ENCODE data around the gene CDC20.
"Not testable (repeated sequence)": the region's sequence is repeated elsewhere in the genome, so short reads cannot be mapped to it uniquely, and the experiment has no call there.

CDC20 gene

DNA sequence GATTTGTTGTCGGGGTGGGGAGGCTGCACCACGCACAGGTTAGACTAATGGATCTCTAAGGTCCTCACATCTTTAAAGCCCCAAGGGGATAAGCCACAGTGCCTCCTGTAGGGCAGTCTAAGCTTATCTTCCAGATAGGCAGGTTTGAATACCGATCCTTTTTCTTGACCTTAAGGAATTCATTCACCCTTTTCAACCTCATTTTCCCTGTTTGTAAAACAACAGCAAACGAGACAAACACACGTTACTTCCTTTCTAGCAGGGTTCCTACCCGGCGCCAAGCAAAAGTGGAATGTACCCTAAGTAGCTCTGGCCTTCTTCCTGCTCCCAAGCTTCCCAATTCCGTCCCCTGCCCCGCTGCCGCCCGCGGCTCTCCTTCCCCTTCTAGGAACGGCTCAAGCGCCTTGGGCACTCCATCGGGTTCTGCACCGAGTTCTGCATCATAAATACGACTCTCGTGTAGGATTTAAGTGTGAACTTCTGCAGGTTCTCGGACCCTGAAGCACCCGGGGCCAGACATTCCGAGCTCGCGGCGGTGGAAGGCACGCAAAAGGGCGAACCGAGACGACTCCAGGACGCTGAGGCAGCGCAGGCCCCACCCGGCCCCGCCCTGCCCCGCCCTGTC, 548 bp upstream of the CDC20 start:
- DNase-seq: peak; percentile 25

DNA sequence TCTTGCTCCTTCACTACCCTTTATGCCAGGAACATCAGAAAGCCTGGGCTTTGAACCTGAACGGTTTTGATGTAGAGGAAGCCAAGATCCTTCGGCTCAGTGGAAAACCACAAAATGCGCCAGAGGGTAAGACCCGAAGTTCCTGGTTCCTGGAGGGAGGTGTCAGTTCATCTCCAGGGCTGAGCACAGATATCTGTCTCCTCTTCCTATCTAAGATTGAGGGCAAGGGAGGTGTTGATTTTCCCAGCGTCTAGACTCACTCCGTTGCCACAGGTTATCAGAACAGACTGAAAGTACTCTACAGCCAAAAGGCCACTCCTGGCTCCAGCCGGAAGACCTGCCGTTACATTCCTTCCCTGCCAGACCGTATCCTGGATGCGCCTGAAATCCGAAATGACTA, 915 bp downstream of the CDC20 start:
- no peak for DNase-seq

GRCh38 chr1:43360616-43361015, 1.8 kb downstream of the CDC20 start:
- no peak for DNase-seq

DNA sequence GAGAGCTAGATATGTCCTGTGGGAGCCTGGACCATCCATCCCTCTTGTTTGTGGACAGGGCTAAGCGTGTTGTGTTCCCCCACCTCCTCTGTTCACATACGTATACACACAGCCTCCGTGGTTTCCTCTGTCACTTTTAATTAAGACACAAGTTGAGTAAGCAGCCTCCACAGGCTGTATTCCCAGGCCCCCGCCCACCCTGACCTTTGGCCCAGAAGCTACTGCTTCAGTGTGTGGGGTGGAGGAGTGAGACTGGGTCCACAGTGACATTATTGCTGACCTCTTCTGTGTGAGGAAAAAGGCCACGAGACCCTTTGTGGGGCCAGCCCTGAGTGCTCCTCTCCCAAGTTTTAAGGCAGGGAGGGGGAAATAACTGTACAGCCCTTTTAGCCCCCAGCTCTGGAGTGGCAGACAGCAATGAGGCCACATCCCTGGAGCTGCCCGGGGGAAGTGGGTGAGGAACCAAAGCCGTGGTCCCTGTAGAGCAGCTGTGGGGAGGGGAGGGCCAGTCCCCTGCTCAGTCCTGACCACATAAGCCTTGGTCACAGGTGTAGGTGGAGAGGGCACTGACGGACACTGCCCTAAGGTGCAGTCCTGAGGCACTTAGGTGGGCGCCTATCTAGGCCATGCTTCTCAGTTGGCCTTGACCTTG, 4.6 kb downstream of the CDC20 start:
- peak; percentile 39 for DNase-seq

- no peak for DNase-seq
Measured at GRCh38 chr1:43363935-43364525, 5.2 kb downstream of the CDC20 start.

- no peak for DNase-seq
Measured at GRCh38 chr1:43365678-43366077, 6.9 kb downstream of the CDC20 start.

DNA sequence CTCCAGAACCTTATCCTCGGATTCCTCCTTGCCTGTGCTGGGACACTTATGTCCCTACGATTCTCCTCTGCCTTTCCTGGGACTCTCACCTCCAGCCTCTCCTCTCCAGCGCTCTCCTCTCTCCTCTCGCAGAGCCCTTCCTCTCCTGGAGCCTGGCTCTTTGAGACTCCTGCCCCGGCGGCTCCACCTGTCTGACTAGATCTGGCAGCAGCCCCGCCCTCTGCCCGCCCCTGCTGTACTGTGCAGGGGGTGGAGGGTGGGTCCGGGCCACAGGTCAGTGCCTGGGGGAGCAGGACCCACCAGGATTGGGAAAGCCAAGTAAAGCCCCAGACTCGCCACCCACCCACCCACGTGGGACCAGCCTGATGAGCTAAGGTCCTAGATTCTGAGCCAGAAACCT, 7.4 kb downstream of the CDC20 start:
- no peak for DNase-seq

- no peak for DNase-seq
Measured at GRCh38 chr1:43366601-43367025, 7.8 kb downstream of the CDC20 start.

GRCh38 chr1:43367026-43367903, 8.5 kb downstream of the CDC20 start:
- peak; percentile 31 for DNase-seq

DNA sequence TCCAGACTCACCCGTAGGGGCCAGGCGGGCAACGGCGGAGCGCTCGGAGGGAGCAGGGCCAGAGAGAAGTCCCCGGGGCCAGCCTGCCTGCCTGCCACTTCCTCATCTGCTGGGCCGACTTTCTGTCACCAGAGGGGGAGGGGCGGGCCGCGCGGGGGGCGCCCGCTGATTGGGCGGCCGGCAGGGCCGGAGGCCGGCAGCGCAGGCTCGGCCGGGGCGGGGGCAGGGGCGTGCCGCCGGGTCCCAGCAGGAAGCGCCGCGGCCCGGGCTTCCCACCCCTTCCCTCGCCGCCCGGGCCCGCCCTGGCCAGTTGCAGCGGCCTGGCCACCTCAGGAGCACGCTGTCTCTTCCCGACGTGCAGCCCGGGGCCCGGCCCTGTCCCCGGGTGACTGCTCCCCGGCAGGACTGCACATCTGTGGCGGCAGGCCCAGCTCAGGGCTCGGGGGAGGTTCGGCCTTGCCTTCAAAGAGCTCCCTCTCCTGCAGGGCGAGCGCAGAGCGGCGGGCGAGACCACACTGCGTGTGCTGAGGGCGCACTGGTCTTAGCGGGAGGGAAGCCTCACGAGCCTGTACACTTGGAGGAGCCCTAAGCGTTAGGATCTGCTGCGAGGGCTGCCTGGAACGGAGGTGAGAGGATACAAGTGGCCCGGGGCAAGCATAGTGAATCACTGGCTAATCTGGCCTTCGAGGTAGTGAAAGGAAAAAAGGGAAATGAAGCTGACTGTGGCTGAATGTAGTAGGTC, 9.3 kb downstream of the CDC20 start, which contains the start of gene ELOVL1:
ELOVL1 (minus strand) TSS at position 108 of the 742 bp plus-strand sequence. CDS start 2,402 bp downstream, outside the sequence.
- DNase-seq: peak; percentile 94

DNA sequence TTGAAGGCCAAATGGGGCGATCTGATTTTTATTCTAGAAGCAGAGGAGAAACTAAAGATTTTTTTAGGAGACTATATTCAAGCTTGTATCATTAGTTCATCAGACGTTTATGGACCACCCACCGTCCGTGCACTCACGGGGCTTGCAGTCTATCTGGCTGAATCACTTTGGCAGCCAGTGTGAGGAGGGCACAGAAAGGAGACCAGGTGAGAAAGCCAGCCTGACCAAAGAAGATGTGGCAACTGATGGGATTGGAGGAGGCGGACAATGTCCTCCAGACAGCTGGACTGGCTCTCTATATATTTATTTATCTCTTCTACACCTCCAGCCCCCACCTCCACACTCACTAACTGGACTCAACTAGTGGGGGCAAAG, 9.9 kb downstream of the CDC20 start:
- no peak for DNase-seq

- not testable (repeated sequence) for DNase-seq
Measured at GRCh38 chr1:43369779-43370178, 11.0 kb downstream of the CDC20 start.

DNA sequence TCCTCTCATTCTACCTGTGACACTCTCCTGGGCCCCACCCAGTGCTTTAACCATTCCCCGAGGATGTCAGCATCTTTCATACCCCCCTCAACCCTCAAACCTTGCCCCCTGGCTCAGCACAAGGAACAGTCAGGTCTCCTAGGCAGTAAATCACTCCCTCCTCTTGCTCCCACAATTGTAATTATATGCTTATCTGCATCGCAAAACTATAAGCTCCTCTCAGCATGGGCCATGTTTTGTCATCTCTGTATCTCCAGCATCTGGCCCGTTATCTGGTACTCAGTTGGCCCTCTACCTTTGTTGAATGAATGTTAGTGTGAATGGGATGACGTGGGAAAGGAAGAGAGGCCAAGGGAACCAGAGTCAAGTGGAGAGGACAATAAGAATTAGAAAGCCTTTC, 11.8 kb downstream of the CDC20 start:
- no peak for DNase-seq

DNA sequence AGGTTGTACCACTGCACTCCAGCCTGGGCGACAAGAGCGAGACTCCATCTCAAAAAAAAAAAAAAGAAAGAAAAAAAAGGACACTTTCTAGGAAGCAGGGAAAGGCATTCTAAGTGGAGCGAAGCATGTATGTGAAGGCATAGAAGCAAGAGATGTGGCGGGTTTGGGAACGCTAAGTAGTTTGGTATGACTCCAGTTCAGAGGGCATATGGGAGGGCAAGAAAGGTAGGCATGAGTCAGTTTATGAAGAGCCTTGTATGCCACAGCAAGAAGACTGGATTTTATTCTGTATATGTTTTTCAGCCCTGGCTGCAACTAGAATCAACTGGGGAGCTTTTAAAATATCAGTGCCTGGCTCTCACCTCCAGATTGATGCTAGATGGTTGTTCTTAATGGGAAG, 13.4 kb downstream of the CDC20 start:
- DNase-seq: no peak

GRCh38 chr1:43373066-43373940, 14.5 kb downstream of the CDC20 start:
- DNase-seq: no peak

DNA sequence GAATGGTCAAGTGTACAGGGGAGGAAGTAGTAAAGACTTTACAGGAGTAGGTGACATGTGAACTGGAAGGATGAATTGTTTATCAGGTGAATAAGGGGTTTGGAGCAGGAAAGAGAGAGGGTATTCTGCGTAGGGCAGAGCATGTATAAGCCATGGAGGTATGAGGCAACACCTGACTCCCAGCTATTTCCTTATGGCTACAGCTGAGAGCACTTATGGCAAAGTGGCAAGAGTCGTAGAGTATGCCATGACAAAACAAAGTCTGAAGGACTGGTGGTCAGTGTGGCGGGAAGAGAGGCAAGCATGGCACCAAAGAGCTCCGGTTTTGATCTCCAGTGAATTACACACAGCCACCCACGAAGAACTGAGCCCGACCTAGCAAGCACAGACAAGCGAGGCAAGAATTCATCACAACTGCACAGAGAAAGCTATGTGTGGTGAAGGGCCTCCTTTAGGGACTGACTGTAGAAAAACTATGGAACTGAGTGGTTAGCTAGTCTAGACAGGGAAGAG, 18.0 kb downstream of the CDC20 start:
- DNase-seq: no peak

DNA sequence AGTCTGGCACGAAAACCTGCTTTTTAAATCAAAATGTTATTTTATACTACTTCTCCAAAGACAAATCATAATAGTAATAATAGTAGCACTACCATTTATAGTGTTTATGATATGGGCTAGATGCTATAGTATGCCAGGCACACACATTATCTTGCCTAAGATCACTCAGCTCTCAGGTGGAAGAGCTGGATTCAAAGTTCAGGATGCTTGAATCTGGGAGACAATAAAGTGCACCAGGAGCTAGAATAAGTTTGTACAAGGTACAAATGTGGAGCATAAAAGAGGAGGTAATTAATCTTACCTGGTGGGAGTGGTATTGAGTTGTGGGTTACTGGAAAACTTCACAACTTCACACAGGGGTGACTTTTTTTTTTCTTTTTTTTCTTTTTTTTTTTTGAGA, 19.1 kb downstream of the CDC20 start:
- no peak for DNase-seq

DNA sequence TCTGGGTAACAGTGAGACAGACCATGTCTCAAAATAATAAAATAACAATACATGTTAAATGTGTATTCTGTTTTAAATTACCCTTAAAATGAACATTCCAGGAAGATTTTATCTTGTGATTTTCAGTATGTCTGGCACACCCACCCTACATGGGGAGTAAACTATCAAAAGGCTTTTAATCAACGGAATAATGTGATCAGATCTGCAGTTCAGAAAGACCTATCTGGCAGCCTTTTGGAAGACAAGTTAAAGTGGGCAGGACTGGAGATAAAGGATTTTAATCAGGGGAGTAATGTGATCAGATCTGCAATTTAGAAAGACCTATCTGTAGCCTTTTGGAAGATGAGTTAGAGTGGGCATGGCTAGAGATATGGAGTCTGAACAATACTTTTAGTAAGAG, 20.7 kb downstream of the CDC20 start:
- DNase-seq: no peak

DNA sequence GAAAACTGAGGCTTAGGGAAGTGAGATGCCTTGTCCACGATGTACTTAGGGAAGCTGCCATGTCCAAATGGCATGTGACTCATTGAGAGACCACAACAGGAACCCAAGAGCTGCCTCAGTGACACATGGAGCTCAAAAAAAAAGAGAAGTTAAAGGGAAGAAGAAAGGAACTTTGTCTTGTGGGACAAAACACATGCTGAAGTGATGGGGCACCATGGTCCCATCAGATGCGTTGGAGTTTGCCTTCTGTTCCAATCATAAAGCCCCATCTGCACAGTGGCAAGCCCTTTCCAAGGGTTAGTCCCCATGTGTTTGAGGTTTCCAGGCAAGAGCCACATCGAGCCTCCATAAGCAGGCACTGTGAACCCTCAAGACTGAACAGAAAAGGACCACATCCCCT, 22.8 kb downstream of the CDC20 start:
- DNase-seq: no peak

DNA sequence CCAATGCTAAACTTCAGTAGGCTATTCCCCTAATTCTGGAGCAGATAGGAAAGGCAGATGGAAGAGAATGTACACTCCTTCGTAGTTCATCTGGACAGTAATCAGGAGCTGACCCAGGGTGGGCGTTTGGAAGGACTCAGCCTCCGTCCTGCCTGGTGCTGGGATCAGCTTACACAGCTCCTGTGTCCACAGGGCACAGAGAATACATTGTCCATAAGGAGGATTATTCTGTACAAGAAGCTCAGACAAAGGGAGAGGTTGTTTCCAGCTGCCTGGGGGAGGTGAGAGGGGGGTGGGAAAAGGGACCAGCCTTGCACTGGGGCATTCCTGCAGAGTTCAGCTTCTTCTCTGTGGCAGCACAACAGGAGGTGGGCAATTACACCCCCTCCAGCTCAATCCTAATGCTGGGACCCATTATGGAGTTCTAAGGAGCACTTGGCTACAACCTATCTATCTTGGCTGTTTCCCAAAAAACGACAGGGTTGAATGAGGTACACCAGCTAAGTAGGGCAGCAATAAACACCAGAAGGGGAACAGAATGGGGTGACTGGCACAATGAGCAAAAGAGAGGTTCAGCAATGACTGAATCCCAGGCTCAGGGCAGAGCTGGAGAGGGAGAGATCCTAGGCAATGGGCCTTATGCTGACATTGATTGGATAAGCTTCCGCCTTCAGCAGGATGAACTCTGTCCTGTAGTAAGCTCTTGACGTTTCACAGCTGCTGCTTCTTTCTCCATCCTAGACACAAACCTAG, 23.4 kb downstream of the CDC20 start:
- DNase-seq: no peak

- DNase-seq: no peak
Measured at GRCh38 chr1:43383449-43383848, 24.7 kb downstream of the CDC20 start.

Measured in activated CD4-positive, alpha-beta T cell treated with anti-CD3 and anti-CD28 coated beads, Interleukin-2, amount 50 U/mL, for 16 hours (primary cell).